Activated naive CD4-positive, alpha-beta T cell treated with anti-CD3 and anti-CD28 coated beads for 36 hours (primary cell): ENCODE measurements around the gene VSTM2L. TPM values are rescaled to one million over a fixed set of nuclear protein-coding genes. Genes with fewer than 3 reads are reported as not detected.

ENCODE experiments used
- CTCF ChIA-PET: fragments of 350-600 bp; sonication (Branson Sonifier 250); formaldehyde crosslinking; loops from one replicate; lab custom pipeline; 2021; ENCODE audit warnings: antibody characterized with exemption; lab: Charles Lee
- DNase-seq: peaks from one replicate; pipeline ENCODE4 v3.0.0-alpha.2; 2020
- H3K27ac Mint-ChIP-seq: one replicate; pipeline ENCODE4 v1.8.0; 2021; ENCODE audit warnings: mild to moderate bottlenecking, mixed read lengths
- H3K27me3 Mint-ChIP-seq: one replicate; pipeline ENCODE4 v1.8.0; 2021; ENCODE audit warnings: low read depth, mixed read lengths
- H3K36me3 Mint-ChIP-seq: one replicate; pipeline ENCODE4 v1.8.0; 2021; ENCODE audit warnings: low read depth, mixed read lengths
- H3K4me1 Mint-ChIP-seq: one replicate; pipeline ENCODE4 v1.8.0; 2021; ENCODE audit warnings: low read depth, mixed read lengths
- H3K4me3 Mint-ChIP-seq: one replicate; pipeline ENCODE4 v1.8.0; 2021; ENCODE audit warnings: mild to moderate bottlenecking, moderate library complexity, mixed read lengths
- H3K9me3 Mint-ChIP-seq: one replicate; pipeline ENCODE4 v1.8.0; 2021; ENCODE audit warnings: mixed read lengths
- intact Hi-C: fragments of 100-400 bp; cut with micrococcal nuclease; formaldehyde crosslinking; loops from one replicate; pipeline ENCODE4 v1.15.1; 2023
- total RNA-seq, 2 experiments: library from RNA; stranded (reverse); gene quantifications; one replicate each; pipeline ENCODE4 v1.2.3, GENCODE V29; 2021

Gene VSTM2L
- total RNA-seq, 2 experiments from 2014 or later: not detected

DNA sequence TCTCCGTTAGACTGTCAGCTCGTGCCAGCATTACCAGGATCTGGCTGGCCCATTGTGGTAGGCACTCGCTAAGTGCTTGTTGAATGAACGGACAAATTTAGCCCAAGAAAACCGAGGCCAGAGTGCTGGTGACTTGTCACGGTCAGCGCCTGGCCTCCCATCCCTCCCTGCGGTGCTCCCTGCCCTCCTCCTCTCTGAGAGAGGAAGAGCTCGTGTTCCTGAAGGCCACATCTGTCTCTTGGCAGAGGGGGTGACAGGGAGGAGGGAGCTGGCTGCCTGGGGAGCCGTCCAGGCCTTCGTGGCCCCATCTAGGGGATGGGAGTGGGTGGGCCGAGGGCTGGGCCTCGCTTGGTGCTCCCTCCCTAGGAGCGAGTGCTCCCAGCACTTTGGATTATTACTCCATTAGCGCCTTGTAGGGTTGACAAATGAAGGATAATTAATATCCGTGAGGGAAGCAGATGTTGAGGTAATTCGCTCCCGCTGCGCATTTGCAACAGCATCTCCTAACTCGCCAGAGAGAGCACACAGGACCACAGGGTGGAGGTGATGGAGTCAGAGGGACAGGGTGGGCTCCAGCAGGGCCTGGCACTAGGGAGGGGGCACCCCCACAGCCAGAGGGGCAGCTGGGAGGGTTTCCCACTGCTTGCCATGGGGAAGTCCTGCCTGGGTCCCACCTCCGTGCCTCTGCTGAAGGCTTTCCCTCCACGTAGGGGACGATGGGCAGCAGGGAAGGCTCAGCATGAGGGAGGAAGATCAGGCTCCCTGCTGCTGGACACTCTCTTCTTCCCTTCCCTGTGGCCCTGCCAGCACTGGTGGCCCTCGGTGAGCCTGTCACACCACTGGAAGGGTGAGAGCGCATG is 37.0 kb downstream of the VSTM2L start:
- H3K9me3 Mint-ChIP-seq: no peaks in the 10 kb centered on the region
- H3K27me3 Mint-ChIP-seq: no peaks in the 10 kb centered on the region
- CTCF ChIA-PET: no interaction called here
- DNase-seq: no peak
- H3K4me1 Mint-ChIP-seq: no peaks in the 10 kb centered on the region
- no peak overlapping the region for H3K4me3 Mint-ChIP-seq
- no peak overlapping the region for H3K27ac Mint-ChIP-seq
- intact Hi-C loops: no loop called here
- no peaks in the 10 kb centered on the region for H3K36me3 Mint-ChIP-seq

DNA sequence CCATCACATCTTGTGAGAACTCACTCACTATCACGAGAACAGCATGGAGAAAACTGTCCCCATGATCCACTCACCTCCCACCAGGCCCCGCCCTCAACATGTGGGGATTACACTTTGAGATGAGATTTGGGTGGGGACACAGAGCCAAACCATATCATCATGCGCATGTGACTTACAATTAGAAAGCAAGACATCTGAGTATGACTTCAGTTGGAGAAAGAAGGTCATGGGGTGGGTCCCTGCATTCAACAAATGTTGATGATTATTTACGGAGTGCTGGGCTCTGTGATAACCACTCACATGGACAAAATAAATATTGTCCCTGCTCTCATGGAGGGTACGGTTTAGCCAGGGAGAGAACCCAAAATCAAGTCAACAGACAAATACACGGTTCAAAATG is 37.9 kb downstream of the VSTM2L start:
- Mint-ChIP-seq H3K27ac (no peak overlapping the region), H3K36me3 (no peaks in the 10 kb centered on the region), H3K4me3 (no peak overlapping the region), H3K9me3 (no peaks in the 10 kb centered on the region), H3K4me1 (no peaks in the 10 kb centered on the region), H3K27me3 (no peaks in the 10 kb centered on the region)
- CTCF ChIA-PET: no interaction called here
- DNase-seq: no peak
- intact Hi-C loops: no loop called here

DNA sequence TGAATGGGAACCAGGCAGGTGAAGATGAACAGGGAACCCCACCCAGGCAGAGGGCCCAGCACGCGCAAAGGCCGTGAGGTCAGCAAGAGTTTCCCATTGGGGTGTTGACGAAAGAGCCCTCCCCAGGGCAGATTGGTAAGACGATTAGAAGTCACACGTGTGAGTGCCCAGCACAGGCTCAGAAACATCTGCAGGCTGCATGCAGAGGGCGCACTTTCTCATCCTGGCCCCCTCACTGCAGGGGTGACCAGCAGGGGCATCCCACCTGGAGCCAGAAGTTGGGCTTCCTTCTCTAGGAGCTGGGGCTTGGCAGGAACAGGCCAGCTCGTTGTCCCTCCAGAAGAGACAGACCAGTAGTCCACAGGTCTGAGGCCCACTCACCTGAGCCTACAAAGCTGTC is 38.4 kb downstream of the VSTM2L start:
- no peaks in the 10 kb centered on the region for H3K36me3 Mint-ChIP-seq

DNA sequence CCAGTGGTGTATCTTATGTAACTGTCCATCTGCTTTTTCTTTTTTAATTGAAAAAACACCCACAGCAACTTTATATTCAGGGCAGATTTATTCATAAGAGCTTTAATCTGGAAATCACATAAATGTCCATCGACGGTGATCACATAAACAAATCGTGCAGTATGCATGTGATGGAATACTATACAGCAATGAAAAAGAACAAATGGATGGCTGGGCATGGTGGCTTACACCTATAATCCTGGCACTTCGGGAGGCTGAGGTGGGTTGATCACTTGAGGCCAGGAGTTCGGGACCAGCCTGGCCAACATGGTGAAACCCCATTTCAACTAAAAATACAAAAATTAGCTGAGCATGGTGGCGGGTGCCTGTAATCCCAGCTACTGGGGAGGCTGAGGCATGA is 39.1 kb downstream of the VSTM2L start:
- Mint-ChIP-seq H3K36me3 (no peaks in the 10 kb centered on the region), H3K27ac (no peak overlapping the region), H3K4me3 (no peak overlapping the region), H3K4me1 (no peaks in the 10 kb centered on the region), H3K27me3 (no peaks in the 10 kb centered on the region), H3K9me3 (no peaks in the 10 kb centered on the region)
- CTCF ChIA-PET: no interaction called here
- intact Hi-C loops: no loop called here
- DNase-seq: no peak

More for the DNA sequence above, 38.4 kb downstream of the VSTM2L start:
- no peaks in the 10 kb centered on the region for H3K4me1 Mint-ChIP-seq
- H3K27ac Mint-ChIP-seq: no peak overlapping the region
- CTCF ChIA-PET: no interaction called here
- no peak overlapping the region for H3K4me3 Mint-ChIP-seq
- DNase-seq: no peak
- no peaks in the 10 kb centered on the region for H3K27me3 Mint-ChIP-seq
- intact Hi-C loops: no loop called here
- no peaks in the 10 kb centered on the region for H3K9me3 Mint-ChIP-seq

DNA sequence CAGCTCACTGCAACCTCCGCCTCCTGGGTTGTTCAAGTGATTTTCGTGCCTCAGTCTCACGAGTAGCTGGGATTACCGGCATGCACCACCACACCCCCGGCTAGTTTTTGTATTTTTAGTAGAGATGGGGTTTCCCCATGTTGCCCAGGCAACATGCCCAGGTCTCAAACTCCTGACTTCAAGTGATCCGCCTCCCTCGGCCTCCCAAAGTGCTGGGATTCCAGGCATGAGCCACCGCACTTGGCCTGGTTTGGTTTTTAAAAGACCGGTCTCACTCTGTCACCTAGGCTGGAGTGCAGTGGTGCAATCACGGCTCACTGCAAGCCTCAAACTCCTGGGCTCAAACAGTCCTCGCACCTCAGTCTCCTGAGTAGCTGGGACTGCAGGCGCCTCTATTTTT is 40.1 kb downstream of the VSTM2L start:
- no peaks in the 10 kb centered on the region for H3K36me3 Mint-ChIP-seq
- no peaks in the 10 kb centered on the region for H3K4me1 Mint-ChIP-seq
- intact Hi-C loops: no loop called here
- H3K27me3 Mint-ChIP-seq: no peaks in the 10 kb centered on the region
- no peak overlapping the region for H3K4me3 Mint-ChIP-seq
- no peak for DNase-seq
- H3K9me3 Mint-ChIP-seq: peaks cover 5% of the 10 kb centered on the region
- no peak overlapping the region for H3K27ac Mint-ChIP-seq
- CTCF ChIA-PET: no interaction called here

DNA sequence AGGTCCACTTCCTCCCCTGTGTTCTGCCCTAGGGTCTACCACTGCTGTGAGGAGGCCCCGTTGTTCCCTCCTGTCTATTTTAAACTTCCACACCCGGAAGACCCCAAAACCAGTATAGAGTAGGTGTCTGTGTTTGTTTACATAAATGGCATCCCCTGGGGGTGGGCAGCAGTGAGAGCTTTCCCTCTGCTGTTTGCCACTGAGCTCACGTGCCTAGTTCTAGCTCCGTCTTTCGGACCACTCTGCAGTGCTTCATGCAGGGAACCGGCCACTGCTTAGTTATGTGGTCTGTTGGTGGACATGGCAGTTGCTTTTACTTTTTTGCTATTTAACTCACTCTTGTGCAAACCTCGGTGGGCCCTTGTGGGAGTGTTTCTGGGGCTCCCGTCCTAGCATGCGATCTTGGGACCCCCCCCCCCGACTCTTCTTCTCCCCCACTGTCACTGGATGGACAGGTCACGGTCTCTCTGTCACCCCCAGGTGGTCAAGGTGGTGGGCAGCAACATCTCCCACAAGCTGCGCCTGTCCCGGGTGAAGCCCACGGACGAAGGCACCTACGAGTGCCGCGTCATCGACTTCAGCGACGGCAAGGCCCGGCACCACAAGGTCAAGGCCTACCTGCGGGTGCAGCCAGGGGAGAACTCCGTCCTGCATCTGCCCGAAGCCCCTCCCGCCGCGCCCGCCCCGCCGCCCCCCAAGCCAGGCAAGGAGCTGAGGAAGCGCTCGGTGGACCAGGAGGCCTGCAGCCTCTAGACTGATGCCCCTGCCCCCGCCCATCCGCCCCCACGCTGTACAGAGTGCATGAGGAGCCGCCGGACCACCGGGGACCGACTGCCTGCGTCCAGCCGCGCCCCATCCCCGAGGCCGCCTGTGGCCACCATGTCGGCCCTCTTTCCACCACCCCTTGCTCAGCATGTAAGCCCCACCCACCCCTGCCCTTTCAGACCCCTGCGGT is 40.9 kb downstream of the VSTM2L start:
- CTCF ChIA-PET: interaction anchor here (0.7 kb wide), 1 partner anchor 25 kb away, joined by 5 read pairs; no protein-coding TSS in a partner anchor
- intact Hi-C loops: no loop called here
- DNase-seq: no peak
- H3K9me3 Mint-ChIP-seq: peaks cover 5% of the 10 kb centered on the region
- H3K4me3 Mint-ChIP-seq: no peak overlapping the region
- H3K36me3 Mint-ChIP-seq: no peaks in the 10 kb centered on the region
- H3K4me1 Mint-ChIP-seq: no peaks in the 10 kb centered on the region
- H3K27me3 Mint-ChIP-seq: no peaks in the 10 kb centered on the region
- H3K27ac Mint-ChIP-seq: no peak overlapping the region

DNA sequence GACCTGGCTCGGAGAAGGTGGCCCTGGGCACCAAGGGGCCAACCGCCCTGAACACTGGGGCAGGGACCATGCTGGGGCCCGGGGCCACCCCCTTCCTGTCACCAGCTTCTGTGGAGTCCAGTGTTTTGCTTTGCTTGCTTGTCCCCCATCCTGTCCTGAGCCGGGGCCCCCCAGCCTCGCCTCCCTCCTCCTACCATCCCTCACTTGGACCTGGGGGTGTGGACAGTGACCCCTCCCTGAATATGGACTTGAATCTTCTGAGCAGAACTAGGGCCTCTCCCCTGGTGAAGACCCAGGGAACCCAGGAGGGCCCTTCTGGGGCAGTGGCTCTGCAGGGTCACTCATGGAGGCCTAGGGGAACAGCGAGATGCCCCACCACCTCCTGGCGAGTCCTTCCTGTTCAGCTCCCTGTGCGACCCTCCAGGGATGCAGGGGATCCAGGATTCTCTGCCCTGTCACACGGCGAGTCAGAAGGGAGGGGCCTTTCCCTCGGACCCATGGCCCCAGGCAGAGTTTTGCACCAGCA is 41.6 kb downstream of the VSTM2L start:
- H3K4me3 Mint-ChIP-seq: no peak overlapping the region
- intact Hi-C loops: no loop called here
- no peaks in the 10 kb centered on the region for H3K36me3 Mint-ChIP-seq
- H3K27me3 Mint-ChIP-seq: no peaks in the 10 kb centered on the region
- DNase-seq: no peak
- CTCF ChIA-PET: interaction anchor here (0.5 to 0.7 kb wide), 2 partner anchors 26 to 240 kb away, joined by 5 to 6 read pairs; no protein-coding TSS in a partner anchor
- H3K9me3 Mint-ChIP-seq: peaks cover 5% of the 10 kb centered on the region
- no peaks in the 10 kb centered on the region for H3K4me1 Mint-ChIP-seq
- H3K27ac Mint-ChIP-seq: no peak overlapping the region

DNA sequence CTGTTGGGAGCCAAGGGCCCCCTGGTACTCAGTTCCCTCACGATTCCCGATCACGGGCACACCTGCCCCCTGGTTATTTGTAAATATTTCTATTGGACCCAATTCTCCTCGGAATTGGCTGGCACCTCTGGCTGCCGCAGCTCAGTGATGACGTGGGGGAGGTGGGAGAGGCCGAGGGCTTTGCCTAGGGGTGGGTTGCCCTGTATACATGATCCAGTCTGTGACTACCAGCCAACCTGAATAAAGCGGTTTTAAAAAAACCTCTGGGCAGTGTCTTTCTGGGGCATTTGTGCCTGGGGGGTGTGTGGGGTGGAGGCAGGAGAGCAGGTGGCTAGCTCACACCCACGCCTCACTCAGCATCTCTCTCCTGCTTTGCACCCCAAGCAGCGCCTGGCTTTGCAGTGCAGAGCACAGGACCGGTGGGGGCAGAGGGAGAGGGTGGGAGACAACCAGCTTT is 42.2 kb downstream of the VSTM2L start:
- Mint-ChIP-seq H3K9me3 (peaks cover 5% of the 10 kb centered on the region), H3K4me3 (no peak overlapping the region), H3K27ac (no peak overlapping the region), H3K4me1 (no peaks in the 10 kb centered on the region), H3K36me3 (no peaks in the 10 kb centered on the region), H3K27me3 (no peaks in the 10 kb centered on the region)
- intact Hi-C loops: no loop called here
- DNase-seq: no peak
- CTCF ChIA-PET: interaction anchor here (0.5 kb wide), 1 partner anchor 241 kb away, joined by 6 read pairs; no protein-coding TSS in a partner anchor

DNA sequence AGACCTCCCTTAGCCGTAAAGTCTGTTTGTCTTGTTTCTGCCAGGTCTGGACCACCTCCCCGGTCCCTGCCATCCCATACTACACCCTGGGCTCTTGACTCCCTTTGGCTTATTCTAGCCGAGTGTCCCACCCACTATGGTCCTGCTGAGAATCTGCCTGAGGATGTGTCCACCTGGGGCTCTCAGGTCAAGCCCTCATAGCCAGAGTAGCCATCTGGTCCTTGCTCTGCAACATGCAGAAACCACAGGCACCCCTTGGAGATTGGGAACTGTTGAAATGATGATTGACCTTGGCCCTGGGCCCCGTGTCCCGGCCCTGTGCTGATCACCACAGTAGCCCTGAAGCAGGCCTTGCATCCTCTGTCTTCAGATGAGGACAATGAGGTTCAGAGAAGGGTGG is 44.0 kb downstream of the VSTM2L start:
- H3K36me3 Mint-ChIP-seq: no peaks in the 10 kb centered on the region

DNA sequence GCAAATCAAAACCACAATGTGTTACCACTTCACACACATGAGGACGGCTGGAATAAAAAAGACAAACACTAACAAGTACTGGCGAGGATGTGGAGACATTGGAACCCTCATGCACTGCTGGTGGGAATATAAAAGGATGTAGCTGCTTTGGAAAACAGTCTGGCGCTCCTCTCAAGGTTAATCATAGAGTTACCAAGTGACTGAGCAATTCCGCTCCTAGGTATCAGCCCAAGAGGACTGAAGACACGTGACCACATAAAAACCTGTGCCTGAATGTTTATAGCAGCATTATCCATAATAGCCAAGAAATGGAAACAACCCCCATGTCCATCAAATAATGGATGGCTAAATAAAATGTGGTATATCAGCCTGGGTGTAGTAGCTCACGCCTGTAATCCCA is 45.0 kb downstream of the VSTM2L start:
- Mint-ChIP-seq H3K9me3 (peaks cover 5% of the 10 kb centered on the region), H3K4me3 (no peak overlapping the region), H3K4me1 (no peaks in the 10 kb centered on the region), H3K27ac (no peak overlapping the region), H3K36me3 (no peaks in the 10 kb centered on the region), H3K27me3 (no peaks in the 10 kb centered on the region)
- DNase-seq: no peak
- CTCF ChIA-PET: interaction anchor here (0.6 kb wide), 1 partner anchor 233 kb away, joined by 3 read pairs; no protein-coding TSS in a partner anchor
- intact Hi-C loops: no loop called here

More for the DNA sequence above, 44.0 kb downstream of the VSTM2L start:
- Mint-ChIP-seq H3K4me1 (no peaks in the 10 kb centered on the region), H3K9me3 (peaks cover 5% of the 10 kb centered on the region), H3K27ac (no peak overlapping the region), H3K27me3 (no peaks in the 10 kb centered on the region), H3K4me3 (no peak overlapping the region)
- CTCF ChIA-PET: no interaction called here
- DNase-seq: no peak
- intact Hi-C loops: no loop called here

DNA sequence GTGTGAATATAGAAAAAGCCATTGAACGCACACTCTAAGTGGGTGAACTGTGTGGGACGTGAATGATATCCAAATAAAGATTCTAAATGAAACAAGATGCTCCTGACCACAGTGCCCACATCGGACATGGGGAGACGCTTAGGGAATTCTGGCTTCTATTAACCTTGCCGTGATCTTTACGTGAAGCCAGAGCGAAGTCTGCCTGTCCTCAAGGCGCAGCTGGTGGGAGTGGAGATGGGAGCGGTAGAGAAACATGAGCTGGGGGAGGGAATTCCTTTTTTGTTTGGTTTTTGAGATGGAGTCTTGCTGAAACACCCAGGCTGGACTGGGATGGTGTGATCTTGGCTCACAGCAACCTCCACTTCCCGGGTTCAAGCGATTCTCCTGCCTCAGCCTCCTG is 46.0 kb downstream of the VSTM2L start:
- Mint-ChIP-seq H3K36me3 (no peaks in the 10 kb centered on the region), H3K9me3 (peaks cover 5% of the 10 kb centered on the region), H3K27ac (no peak overlapping the region), H3K27me3 (no peaks in the 10 kb centered on the region), H3K4me3 (no peak overlapping the region), H3K4me1 (no peaks in the 10 kb centered on the region)
- no peak for DNase-seq
- intact Hi-C loops: no loop called here
- CTCF ChIA-PET: no interaction called here

DNA sequence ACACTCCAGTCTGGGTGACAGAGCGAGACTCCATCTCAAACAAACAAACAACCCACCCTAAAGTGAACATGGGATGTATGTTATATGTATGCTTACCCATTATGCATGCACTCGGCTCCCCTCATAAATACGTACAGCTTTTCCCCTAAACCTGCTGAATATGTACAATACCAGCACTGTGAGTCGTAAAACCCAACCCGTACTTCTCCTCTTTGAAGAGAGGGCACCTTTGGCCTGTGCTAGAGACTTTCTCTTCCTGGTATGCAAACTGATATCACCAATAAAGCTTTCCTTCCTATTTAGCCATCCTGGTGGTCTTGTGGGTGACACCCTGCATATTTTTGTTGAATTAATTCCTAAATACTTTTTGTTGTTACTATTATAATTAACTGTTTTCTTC is 51.3 kb downstream of the VSTM2L start:
- intact Hi-C loops: no loop called here
- DNase-seq: no peak
- CTCF ChIA-PET: no interaction called here
- H3K36me3 Mint-ChIP-seq: no peaks in the 10 kb centered on the region
- H3K4me3 Mint-ChIP-seq: no peak overlapping the region
- peaks cover 2% of the 10 kb centered on the region for H3K27me3 Mint-ChIP-seq
- no peak overlapping the region for H3K27ac Mint-ChIP-seq
- no peaks in the 10 kb centered on the region for H3K4me1 Mint-ChIP-seq
- H3K9me3 Mint-ChIP-seq: no peaks in the 10 kb centered on the region
